Stimulated activated CD4-positive, alpha-beta T cell treated with anti-CD3 and anti-CD28 coated beads, Interleukin-15, amount 100 ng/mL, for 24 hours (primary cell): ENCODE results near the gene COMMD7.
A peak's percentile ranks its signal among the peaks of the same experiment; 100 is the strongest.
"Not testable (repeated sequence)": the region's sequence is repeated elsewhere in the genome, so short reads cannot be mapped to it uniquely, and the experiment has no call there.

Source experiments
- DNase-seq: peaks from one replicate; pipeline ENCODE4 v3.0.0-alpha.2; 2020

COMMD7 gene

DNA sequence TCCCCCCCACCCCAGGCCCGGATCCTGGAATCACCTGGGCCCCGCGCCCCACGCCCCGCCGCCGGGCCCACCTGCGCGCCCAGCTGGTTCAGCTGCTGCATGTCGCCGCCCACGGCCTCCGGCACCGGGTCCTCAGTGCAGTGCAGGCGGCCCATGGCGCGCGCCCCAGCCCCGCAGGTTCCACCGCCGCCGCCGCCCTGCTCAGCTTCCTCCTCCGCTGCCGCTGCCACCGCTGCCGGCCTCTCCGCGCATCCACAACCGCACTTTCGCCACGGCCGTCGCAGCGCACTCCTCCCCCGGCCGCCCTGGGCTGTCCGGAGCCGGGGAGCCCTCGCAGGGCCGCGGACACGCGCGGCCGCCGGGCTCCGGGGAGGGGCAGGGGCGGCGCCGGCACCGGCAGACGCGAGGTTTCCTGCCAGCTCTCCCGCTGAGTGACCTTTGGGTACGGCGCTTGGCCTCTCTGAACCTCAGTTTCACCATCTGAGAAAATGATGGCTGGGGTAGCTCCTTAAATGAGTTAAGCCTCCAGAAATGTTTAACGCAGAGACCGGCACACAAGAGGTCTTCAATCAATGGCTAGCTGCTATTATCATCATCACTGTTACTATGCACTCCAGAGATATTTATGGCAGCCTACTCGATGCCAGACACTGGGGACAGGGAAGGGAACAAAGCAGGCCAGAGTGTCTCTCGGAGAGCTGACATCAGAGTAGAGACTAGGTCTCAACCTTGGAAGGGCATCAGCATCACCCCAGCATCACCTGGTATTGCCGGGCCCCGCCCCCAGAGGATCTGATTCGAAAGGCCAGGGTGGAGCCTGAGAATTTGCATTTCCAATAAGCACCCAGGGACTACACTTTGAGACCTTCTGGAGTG is at the start of gene COMMD7:
TSS of gene COMMD7 (minus strand) at position 231 of the 876 bp plus-strand sequence. CDS start at position 155, 76 bp downstream.
- DNase-seq, result peak; percentile 83

DNA sequence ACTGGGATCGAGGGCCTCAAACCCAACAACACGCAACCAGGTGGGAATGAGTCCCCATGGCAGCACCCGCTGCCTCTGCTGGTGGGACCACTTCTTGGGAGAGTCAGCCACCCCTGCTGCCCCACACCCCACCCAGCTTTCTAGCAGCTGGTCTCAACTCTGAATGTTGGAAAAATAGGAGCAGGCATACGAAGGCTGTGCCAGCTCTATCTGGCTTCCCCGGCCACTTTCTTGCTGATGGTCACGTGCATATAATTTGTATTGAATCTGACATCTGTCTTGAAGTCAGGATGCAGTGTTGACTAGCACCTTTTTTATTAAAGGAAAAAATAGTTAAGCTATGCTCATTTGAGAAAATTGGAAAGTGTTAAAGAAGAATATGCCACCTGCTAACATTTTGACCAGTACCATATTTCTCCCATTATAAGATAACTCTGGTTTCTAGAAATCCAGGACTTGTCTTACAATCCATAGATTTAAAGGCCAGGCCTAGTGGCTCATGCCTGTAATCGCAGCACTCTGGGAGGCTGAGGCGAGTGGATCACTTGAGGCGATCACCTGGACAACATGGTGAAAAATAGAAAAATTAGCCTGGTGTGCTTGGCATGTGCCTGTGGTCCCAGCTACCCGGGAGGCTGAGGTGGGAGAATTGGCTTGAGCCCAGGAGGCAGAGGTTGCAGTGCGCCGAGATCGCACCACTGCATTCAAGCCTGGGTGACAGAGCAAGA is 49.6 kb upstream of the COMMD7 start:
- no peak for DNase-seq

DNA sequence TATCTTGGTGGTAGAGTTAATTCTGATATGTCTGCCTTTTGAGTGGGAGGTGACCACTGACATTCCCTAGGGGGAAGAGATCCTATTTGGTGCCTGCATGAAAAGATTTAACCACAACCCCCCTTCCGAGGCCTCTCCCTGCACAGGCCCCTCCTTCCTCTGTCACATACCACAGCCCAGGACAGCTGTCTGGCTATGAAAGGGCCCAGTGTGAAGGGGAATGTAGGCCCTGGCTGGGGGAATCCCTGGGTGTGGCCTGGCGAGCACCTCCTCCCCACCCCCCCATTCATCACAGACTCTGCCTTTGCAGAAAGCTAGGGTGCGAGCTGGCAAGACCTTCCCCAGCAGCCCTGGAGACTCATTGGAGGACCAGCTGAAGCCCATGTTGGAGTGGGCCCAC is 49.0 kb upstream of the COMMD7 start:
- peak; percentile 48 for DNase-seq

DNA sequence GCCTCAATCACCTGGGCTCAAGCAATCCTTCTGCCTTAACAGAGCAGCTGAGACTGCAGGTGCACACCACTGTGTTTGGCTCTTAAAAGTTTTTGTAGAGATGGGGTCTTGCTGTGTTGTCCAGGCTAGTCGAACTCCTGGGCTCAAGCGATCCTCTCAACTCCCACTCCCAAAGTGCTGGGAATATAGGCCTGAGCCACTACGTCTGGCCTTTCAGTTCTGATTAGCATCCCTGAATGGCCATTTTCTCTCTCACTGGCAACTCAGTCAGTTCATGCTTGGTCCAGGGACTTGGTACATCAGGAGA is 47.4 kb upstream of the COMMD7 start:
- DNase-seq, result no peak

DNA sequence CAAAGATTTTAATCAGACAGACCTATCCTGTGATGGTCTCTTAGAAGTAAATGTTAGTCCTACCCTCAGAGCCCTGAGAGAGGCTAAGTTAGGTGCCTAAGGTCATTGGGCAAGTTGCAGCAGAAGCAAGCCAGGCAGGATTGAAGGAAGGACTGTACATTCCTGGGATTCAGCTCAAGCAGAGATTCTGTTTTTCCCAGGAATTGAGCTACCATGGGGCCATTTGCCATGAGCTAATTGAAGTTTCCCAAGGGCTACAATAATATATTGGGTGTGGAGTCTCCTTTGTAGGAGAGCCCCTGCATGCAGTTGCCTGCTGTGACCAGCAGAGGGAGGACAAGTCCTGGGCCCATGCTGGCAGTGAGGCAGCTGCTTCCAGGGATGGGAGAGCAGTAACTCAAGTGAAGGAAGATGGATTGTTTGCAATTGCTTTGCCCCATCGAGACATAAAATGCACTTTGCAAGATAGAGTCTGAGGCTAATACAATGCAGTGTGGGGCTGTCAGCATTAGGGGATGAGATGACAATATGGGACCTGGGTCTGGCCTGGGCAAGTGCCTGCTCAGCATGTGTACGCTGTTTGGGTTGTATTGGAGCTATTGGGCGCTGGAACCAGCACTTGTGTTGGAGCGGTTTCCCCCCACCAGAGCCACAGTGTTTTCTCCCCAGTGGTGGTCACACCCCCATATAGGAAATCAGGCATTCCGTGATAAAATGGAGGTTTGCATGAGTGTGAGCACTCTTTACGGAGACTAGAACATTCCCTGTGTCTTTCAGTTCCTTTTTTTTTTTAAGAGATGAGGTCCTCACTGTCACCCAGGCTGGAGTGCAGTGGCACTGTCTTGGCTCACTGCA is 46.9 kb upstream of the COMMD7 start:
- peak; percentile 81 for DNase-seq

DNA sequence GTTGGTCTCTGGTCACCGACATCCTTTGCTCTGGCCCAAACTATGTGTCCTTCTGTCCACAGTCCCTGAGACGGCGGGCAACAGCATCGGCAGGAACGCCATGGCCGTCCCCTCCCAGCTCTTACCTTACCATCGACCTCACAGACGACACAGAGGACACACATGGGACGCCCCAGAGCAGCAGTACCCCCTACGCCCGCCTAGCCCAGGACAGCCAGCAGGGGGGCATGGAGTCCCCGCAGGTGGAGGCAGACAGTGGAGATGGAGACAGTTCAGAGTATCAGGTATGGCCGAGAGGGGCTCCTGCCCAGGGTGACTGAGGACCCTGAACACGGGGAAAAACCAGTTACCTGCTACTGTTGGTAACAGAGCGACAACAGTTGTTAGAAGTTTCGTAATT is 43.9 kb upstream of the COMMD7 start:
- no peak for DNase-seq

DNA sequence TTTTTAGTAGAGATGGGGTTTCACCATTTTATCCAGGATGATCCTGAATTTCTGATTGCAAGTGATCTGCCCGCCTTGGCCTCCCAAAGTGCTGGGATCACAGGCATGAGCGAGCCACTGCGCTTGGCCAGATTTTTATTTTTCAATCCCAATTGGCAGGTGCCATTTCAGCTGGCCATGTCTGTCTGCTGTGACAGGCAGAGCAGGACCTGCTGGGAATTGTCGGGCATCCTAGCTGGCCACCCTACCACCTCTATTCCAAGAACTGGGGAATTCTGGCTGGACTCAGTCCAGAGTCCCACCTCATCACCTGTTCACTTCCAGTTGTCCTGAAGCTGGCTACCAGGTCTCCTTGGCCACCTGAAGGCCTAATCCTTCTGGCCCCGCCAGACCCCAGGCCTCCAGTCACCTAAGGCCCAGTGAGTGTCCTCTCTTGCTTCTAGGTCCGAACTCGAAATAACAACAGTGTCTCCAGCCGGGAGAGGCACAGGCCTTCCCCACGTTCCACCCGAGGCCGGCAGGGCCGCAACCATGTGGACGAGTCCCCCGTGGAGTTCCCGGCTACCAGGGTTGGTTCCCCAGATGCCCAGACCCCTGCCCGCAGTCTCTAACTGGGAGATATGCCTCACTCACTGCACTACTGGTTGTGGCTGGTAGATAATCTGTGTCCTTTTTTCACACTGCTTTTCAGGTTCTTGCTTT is 42.9 kb upstream of the COMMD7 start:
- DNase-seq, result no peak

DNA sequence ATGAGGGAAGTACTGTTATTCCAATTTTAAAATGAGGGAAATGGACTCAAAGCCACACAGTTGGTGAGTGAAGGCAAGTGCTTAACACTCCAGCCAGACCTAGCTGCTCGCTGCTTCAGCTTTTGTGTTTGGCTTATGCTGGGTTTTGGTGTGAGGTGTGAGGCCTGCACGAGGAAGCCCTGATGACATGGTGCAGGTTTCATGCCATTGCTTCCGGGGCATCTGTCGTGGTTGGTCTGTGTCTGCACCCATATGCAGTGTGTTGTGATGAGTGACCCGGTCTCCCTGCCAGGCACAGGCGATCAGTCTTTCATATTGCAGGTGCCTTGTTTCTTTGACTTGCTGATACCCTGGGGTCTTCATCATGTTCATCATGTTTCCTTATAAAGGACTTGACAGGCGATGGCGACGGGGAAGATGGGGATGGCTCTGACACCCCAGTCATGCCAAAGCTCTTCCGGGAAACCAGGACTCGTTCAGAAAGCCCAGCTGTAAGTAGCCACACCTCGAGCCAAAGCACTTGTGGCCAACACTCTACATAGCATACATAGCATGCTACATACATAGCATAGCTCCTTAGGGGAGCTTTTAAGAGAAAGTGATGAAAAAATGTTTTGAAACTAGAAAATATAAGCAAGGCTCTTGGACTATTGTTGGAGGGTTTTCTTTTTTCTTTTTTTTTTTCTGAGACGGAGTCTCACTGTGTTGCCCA is 41.3 kb upstream of the COMMD7 start:
- DNase-seq, result no peak

DNA sequence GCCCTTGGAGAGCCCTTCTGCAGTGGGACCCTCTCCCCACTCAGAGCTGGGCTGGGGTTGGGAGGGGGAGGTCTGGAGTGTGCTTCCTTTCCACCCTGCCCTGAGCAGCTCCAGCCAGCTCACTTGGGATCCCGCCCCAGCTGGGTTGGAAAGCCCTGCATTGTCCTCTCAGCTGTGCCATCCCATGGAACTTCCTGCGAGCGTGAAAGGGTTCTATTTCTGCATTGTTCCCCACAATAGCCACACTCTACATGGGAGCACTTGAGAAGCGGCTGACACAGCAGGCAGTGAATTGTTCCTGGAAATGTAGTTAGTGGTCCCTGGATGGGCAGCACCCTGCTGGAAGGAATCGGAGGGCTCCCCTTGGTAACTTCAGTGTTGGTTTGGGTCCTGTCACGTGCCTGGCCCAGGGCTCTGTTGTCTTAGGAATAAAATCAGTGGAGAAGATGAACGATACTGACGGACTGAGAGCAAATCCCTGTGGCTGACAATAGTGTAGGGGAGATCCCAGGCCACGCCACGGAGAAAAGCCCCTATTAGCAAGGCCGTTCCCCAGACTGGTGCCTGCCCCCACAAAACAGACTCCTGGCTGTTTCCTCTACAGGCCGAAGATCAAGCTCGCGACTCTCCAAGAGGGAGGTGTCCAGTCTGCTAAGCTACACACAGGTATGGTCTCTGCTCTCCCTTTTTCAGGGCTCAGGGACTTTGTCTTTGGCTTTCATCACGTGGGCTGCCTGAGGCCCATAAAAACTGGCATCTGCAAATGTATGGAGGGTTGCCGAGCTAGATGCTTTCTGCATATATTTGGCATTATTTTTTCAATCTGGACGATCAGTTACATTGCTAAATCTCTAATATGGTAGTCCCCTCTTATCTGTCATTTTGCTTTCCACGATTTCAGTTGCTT is 37.7 kb upstream of the COMMD7 start:
- no peak for DNase-seq

DNA sequence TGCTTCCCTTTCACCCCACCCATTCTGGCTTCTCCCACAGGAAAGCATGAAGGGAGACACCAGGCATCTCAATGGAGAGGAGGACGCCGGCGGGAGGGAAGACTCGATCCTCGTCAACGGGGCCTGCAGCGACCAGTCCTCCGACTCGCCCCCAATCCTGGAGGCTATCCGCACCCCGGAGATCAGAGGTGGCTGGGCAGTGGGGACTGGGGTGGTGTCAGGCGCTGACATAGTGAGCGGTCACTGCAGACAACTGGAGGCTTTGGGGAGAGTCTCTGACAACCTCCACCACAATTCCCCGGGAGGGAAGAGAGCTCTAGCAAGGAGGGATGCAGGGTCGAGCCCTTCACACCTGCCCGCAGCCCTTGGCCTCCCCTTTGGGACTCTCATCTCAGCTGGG is 37.0 kb upstream of the COMMD7 start:
- DNase-seq, result no peak

DNA sequence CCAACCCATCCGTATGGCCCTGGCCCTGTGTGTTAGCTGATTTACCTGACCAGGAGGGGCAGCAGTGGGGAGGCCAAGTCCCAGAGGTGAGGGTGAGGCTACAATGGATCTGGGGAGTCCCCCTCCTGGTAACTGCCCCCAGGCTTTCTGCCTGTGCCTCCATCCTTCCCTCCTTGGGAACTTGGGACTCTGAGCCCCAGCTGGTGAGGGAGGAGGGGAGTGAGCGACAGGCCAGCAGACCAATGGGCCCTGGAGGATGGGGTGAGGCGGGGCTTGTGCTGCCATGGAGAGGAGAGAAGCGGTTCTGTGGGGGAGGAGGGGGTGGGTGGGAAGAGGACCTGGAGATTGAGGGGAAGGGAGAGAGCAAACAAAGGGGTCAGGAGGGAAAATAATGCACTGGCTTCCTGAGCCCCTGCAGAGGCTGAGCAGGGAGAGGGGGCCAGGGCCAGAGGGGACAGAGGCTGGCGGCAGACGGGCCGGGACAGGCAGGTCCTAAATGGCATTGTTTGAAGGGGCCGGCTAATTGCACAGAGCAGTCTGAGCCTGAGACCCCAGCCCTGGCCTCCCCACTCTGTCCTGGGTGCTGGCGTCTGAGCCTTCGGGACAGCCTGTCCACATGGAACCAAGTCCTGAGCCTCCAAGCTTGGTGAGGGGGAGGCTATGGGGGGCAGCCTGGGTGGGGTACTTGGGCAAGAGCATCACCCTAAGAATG is 36.4 kb upstream of the COMMD7 start:
- no peak for DNase-seq

DNA sequence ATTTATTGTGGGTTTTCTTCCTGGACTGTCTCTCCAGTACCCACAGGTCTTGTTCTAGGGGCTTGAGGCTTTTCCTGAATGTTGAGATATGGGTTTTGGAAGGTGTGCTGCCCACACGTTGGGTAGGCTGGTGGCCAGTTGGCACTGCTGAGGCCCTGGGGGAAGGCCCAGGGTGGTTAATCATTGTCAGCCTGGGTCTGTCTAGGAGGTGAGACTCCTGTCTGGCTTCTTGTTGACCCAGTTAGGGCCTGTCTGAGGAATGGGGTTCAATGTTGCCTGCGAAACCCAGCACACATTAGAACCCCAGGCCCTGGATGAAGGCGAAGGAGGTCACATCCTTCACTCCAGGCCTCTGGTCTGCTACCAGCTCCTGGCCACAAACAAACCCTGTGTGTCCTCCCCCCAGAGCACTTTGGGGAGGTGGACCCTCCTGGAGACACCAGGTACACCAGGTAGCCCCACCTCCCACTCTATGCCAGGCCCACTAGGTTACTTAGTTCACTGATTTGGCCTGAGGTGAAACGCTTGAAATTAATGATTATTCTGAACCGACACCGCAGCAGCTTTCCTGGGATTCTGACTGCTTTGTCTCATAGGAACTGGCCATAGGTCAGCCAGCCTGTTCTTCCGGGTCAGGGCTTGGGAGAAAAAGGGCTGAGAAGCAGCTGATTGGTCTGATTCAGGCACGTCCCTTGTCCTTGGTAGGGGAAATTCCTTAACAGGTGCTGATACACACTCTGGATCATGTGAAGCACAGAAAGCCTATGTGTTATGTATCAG is 34.1 kb upstream of the COMMD7 start:
- DNase-seq, result no peak

DNA sequence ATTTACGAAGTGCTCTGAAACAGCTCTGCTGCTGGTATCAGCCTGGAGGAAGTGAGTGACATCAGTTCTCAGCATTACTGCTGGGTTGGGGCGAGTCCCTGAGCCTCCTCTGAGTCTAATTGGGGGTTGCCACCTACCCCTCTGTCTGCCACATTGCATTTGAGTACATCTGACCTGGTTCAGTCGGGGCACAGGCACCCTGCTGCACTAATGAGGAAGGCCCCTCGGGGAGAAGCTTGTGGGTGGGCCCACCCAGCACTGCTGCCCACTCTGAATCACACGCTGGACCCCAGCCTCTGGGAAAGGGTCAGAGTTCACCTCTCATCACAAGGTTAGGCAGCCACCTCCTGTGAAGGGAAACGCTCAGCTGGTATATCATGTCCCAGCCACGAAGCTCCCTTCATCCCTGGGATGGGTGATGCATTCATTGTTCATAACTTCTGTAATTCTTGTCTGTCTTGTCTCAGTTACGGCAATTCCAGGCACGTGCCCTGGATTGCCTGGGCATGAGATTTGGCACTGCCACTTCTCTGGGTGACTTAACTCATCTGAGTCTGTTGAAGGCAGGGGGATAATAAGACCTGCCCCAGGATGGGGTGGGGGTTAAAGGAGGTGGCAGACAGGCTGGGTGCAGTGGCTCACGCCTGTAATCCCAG is 32.2 kb upstream of the COMMD7 start:
- DNase-seq, result no peak

DNA sequence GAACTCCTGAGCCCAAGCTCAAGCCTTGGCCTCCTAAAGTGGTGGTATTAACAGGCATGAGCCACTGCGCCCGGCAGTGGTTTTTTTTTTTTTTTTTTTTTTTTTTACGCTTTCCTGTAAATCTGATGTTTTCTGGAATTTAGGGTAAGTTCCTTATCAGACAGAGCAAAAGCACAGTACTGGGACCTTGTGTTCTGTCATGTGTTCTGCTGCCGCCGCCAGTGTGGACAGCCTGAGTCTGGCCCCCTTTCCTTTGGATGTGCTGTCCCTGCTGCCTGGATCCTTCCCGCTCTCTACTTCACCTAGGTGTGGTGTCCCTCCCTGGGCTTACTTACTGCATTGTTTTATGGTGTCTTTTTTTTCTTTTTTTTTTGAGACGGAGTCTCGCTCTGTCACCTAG is 30.6 kb upstream of the COMMD7 start:
- no peak for DNase-seq

DNA sequence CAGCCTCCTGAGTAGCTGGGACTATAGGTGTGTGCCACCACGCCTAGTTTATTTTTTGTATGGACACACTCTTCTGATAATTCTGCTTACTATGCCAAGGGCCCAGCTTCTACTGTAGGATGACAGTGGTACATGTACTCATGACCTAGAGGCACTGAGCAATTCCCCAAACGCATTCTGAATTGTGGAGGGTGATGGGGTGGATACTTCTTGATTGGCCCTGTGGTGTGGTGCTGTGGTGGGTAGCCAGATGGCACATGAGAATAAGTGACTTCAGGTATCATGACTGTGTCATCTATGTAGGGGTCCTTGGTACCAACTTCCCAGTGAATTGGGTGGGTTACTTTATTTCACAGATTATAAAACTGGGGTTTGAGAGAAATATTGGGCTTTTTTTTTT is 30.0 kb upstream of the COMMD7 start:
- no peak for DNase-seq

DNA sequence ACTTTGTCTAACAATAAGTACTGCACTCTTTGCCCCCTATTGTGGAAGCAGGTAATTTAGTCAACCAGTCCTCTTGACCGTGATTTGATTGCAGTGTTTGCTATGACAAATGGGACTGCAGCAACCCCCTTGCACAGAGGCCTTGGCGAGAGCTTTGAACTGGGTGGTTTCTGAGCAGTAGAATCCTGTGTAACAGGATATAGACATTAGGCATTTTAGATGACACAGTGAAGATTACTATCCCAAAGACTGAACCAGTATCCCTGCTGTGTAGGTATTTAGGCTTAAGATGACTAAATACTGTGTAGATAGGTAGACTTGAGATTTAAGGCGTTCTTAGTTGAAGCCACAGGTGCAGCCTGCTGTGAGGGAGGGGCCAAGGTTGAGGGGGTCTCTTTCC is 28.8 kb upstream of the COMMD7 start:
- DNase-seq, result no peak

DNA sequence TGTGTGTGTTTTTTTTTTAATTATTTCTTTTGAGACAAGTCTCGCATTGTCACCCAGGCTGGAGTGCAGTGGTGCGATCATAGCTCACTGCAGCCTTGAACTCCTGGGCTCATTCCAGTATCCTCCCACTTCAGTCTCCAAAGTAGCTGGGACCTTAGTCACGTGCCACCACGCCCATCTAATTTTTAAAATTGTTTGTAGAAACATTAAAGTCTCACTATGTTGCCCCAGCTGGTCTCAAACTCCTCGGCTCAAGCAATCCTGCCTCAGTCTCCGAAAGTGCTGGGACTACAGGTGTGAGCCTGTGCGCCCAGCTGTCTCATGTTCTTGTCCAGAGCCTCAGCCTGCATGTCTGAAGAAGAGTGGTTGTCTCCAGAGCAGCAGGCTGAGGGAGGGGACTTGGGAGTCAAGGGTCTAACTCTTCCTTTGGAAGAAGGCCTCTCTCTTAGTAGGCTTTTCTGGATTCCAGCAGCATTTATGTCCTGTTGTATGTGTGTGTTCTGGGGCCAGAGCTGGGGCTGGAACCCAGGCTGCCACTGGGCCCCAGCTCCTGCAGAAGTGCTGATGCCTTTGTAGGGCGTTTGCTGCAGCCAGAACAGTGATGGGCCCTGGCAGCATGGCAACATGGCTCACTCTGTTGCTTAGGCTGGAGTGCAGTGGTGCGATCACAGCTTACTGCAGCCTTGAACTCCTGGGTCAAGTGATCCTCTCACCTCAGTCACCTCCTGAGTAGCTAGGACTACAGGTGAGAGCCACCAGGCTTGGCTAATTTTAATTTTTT is 24.3 kb upstream of the COMMD7 start:
- DNase-seq, result no peak

DNA sequence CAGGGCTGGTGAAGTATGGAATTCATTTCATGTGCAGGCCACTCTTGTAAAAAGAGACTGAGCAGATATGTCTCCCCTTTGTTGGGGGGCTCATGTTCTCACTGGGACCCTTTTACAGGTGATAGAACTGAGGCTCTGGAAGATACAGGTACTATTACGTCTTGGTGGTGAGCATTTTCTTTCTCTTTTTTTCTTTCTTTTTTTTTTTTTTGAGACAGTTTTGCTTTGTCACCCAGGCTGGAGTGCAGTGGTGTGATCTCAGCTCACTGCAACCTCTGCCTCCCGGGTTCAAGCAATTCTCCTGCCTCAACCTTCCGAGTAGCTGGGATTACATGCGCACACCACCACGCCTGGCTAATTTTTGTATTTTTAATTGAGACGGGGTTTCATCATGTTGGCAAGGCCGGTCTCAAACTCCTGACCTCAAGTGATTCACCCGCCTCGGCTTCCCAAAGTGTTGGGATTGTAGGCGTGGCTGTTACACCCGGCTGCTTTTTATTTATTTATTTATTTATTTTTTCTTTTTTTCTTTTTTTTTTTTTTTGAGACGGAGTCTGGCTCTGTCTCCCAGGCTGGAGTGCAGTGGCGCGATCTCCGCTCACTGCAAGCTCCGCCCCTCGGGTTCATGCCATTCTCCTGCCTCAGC is 22.1 kb upstream of the COMMD7 start:
- not testable (repeated sequence) for DNase-seq
